Activated T-cell treated with anti-CD3 and anti-CD28 coated beads, Interleukin-2, amount 50 U/mL, for 24 hours (primary cell): Measurements from ENCODE around the gene MMD.

Experiments used
- DNase-seq: peaks from one replicate; pipeline ENCODE4 v3.0.0-alpha.2; 2020
- H3K27ac Mint-ChIP-seq: 2 replicates; pipeline ENCODE4 v1.8.0; 2020; ENCODE audit warnings: mild to moderate bottlenecking, mixed read lengths
- H3K27me3 Mint-ChIP-seq: 2 replicates; pipeline ENCODE4 v1.8.0; 2020; ENCODE audit warnings: mixed read lengths
- H3K36me3 Mint-ChIP-seq: 2 replicates; pipeline ENCODE4 v1.8.0; 2020; ENCODE audit warnings: low read depth, mixed read lengths
- H3K4me1 Mint-ChIP-seq: 2 replicates; pipeline ENCODE4 v1.8.0; 2020; ENCODE audit warnings: low read depth, mixed read lengths
- H3K4me3 Mint-ChIP-seq: 2 replicates; pipeline ENCODE4 v1.8.0; 2020; ENCODE audit warnings: mild to moderate bottlenecking, moderate library complexity, mixed read lengths
- H3K9me3 Mint-ChIP-seq: 2 replicates; pipeline ENCODE4 v1.8.0; 2020; ENCODE audit warnings: mixed read lengths

MMD gene

DNA sequence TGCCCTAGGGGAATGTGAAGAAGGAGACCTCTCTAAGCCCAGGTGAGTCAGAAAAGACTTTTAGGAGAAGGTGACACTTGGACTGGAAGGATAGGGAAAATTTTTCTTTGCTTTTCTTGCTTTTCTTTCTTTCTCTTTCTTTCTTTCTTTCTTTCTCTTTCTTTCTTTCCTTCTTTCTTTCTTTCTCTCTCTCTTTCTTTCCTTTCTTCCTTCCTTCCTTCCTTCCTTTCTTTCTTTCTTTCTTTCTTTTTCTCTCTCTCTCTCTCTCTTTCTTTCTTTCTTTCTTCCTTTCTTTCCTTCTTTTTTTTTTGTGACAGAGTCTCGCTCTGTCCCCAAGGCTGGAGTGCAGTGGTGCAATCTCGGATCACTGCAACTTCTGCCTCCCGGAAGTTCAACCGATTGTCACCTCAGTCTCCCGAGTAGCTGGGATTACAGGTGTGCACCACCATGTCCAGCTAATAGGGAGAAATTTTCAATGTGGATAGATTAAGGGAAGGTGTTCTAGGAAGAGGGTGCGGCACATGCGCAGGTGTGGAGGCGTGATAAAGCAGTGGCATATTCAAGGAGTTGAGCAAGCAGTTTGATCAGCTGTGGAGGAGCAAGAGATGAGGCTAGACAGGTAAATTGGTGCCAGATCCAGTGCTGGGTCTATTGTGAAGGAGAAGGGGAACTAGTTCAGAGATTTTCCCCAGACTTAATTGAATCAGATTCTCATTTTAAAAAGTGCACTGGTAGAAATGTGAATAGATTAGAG is 40.4 kb downstream of the MMD start:
- H3K9me3 Mint-ChIP-seq, result no peaks in the 10 kb centered on the region
- no peak for DNase-seq
- H3K4me1 Mint-ChIP-seq, result no peaks in the 10 kb centered on the region
- peaks cover 7% of the 10 kb centered on the region for H3K27me3 Mint-ChIP-seq
- H3K27ac Mint-ChIP-seq, result no peak overlapping the region
- no peaks in the 10 kb centered on the region for H3K36me3 Mint-ChIP-seq
- H3K4me3 Mint-ChIP-seq, result no peak overlapping the region

DNA sequence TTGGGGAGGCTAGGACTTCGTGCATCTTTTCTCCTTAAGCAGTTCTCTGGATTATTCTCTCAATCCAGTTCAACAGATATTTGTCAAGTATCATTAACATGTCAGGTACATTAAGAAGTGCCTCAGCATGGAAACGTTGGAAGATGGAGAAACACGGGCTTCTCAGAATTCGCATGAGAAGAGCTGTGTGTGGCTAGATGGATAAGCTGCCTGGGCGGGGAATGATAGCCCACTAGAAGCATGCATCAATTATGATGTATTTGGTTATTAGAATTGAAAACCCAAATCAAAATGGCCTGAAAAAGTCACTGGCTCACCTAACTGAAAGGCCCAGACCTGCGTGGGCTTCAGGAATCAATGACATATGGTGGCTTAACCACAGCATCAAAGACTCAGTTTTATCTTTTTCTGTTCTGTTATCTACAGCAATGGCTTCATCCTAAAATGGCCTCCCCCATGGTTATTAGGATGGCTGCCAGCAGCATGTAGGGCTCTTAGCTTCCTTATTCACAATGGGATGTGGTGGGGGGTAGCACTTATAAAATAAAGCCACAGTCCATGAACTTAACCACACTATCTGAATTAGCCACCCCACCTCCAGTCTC is 43.9 kb downstream of the MMD start:
- peaks cover 5% of the 10 kb centered on the region for H3K27me3 Mint-ChIP-seq
- DNase-seq, result no peak
- no peak overlapping the region for H3K4me3 Mint-ChIP-seq
- H3K9me3 Mint-ChIP-seq, result peaks cover 4% of the 10 kb centered on the region
- no peak overlapping the region for H3K27ac Mint-ChIP-seq
- no peaks in the 10 kb centered on the region for H3K4me1 Mint-ChIP-seq
- no peaks in the 10 kb centered on the region for H3K36me3 Mint-ChIP-seq

DNA sequence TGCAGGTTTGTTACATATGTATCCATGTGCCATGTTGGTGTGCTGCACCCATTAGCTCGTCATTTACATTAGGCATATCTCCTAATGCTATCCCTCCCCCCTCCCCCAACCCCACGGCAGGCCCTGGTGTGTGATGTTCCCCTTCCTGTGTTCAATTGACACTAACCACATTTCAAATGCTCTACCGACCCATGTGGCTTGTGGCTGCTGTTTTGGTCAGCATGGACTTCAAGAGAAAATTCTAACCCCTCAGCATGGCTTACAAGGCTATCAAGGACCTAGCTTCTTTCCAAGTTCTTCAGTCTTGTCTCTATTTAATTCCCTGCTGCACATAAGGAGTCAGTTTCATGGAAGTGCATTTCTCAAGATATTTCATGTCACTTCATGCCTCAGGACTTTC is 52.9 kb downstream of the MMD start:
- DNase-seq, result no peak
- peaks cover 3% of the 10 kb centered on the region for H3K4me1 Mint-ChIP-seq
- H3K36me3 Mint-ChIP-seq, result no peaks in the 10 kb centered on the region
- H3K27me3 Mint-ChIP-seq, result peaks cover 6% of the 10 kb centered on the region
- no peak overlapping the region for H3K27ac Mint-ChIP-seq
- H3K9me3 Mint-ChIP-seq, result peaks cover 10% of the 10 kb centered on the region
- H3K4me3 Mint-ChIP-seq, result no peak overlapping the region

GRCh38 chr17:55366020-55366481 is 55.6 kb downstream of the MMD start:
- no peak for DNase-seq
- Mint-ChIP-seq H3K27ac (no peak overlapping the region), H3K4me3 (no peak overlapping the region), H3K4me1 (peaks cover 3% of the 10 kb centered on the region), H3K27me3 (peaks cover 9% of the 10 kb centered on the region), H3K9me3 (peaks cover 5% of the 10 kb centered on the region), H3K36me3 (no peaks in the 10 kb centered on the region)

GRCh38 chr17:55363033-55363432 is 58.6 kb downstream of the MMD start:
- Mint-ChIP-seq H3K4me3 (no peak overlapping the region), H3K4me1 (no peaks in the 10 kb centered on the region), H3K9me3 (peaks cover 12% of the 10 kb centered on the region), H3K27ac (no peak overlapping the region), H3K36me3 (no peaks in the 10 kb centered on the region), H3K27me3 (peaks cover 17% of the 10 kb centered on the region)
- DNase-seq, result no peak

- Mint-ChIP-seq H3K27ac (no peak overlapping the region), H3K27me3 (peaks cover 22% of the 10 kb centered on the region), H3K4me3 (no peak overlapping the region), H3K9me3 (peaks cover 12% of the 10 kb centered on the region), H3K4me1 (peaks cover 2% of the 10 kb centered on the region), H3K36me3 (no peaks in the 10 kb centered on the region)
- no peak for DNase-seq
These were observed 60.7 kb downstream of the MMD start for GRCh38 chr17:55360971-55361370.

DNA sequence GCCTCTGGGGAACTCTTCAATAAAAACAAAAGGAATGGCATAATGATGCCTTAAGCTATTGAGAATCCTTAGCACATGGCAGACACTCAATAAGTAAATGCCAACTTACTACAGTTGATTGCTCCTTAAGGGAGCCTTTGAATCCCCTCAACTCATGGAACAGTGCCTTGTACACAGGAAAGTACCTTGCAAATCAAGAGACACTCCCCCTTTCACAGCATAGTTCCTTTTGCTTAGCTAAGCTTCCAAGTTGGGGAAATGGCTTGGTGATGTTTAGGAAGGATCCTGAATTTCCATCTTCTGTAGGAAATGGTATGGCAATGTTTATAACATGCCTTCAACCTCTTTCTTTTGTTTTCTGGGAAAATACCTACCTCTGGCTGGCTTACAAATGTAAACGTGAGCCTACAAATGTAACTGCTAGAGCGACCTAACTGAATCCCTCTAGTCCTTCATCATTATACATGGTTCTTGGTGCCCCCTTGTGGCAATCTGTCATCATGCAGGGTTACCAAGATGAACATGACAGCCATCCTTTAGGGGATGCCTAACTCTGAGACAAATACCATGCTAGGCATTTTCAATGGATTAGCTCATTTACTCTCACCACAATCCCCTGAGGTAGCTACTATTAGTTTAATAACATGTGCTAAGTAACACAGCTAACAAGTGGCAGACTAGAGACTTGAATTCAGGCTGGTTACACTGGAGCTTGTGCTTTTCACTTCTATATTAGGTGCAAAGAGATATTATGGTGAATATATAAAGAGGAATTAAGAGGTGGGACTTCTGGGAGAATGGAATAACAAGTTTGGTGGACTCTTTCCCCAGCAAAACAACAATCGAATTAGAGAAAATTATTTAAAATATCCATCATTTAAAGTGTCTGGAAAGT is 65.0 kb downstream of the MMD start:
- no peak overlapping the region for H3K27ac Mint-ChIP-seq
- peaks cover 2% of the 10 kb centered on the region for H3K4me1 Mint-ChIP-seq
- peaks cover 10% of the 10 kb centered on the region for H3K9me3 Mint-ChIP-seq
- peaks cover 16% of the 10 kb centered on the region for H3K27me3 Mint-ChIP-seq
- DNase-seq, result peak; percentile 64
- H3K4me3 Mint-ChIP-seq, result no peak overlapping the region
- no peaks in the 10 kb centered on the region for H3K36me3 Mint-ChIP-seq

DNA sequence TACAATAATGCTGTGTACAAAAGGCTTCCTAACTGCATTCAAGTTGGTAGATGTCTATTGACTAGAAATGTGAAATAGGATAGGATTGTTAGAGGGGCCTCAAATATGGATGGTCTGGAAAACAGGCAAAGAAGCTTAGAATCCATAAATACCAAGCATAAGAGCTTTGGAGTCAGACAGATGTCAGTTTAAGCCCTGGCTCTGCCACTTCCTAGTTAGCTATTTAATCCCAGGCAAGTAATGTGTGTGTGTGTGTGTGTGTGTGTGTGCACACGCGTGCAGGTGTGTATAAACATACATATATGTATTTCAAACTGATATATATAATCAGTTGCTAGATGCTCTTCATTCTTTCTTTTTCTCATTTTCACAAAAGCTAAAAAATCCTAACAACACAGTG is 66.7 kb downstream of the MMD start:
- DNase-seq, result no peak
- no peak overlapping the region for H3K4me3 Mint-ChIP-seq
- no peaks in the 10 kb centered on the region for H3K9me3 Mint-ChIP-seq
- peaks cover 2% of the 10 kb centered on the region for H3K4me1 Mint-ChIP-seq
- peaks cover 7% of the 10 kb centered on the region for H3K27me3 Mint-ChIP-seq
- H3K36me3 Mint-ChIP-seq, result no peaks in the 10 kb centered on the region
- H3K27ac Mint-ChIP-seq, result no peak overlapping the region

- Mint-ChIP-seq H3K27me3 (peaks cover 6% of the 10 kb centered on the region), H3K4me1 (peaks cover 3% of the 10 kb centered on the region), H3K9me3 (no peaks in the 10 kb centered on the region), H3K27ac (no peak overlapping the region), H3K4me3 (no peak overlapping the region), H3K36me3 (no peaks in the 10 kb centered on the region)
- no peak for DNase-seq
These were observed 67.6 kb downstream of the MMD start for GRCh38 chr17:55354010-55354409.

GRCh38 chr17:55351226-55351625 is 70.4 kb downstream of the MMD start:
- Mint-ChIP-seq H3K36me3 (no peaks in the 10 kb centered on the region), H3K27me3 (peaks cover 3% of the 10 kb centered on the region), H3K27ac (no peak overlapping the region), H3K4me3 (no peak overlapping the region), H3K9me3 (peaks cover 4% of the 10 kb centered on the region), H3K4me1 (peaks cover 15% of the 10 kb centered on the region)
- no peak for DNase-seq

GRCh38 chr17:55350825-55351205 is 70.8 kb downstream of the MMD start:
- peaks cover 15% of the 10 kb centered on the region for H3K4me1 Mint-ChIP-seq
- H3K27ac Mint-ChIP-seq, result no peak overlapping the region
- peaks cover 5% of the 10 kb centered on the region for H3K9me3 Mint-ChIP-seq
- no peak overlapping the region for H3K4me3 Mint-ChIP-seq
- H3K36me3 Mint-ChIP-seq, result no peaks in the 10 kb centered on the region
- DNase-seq, result no peak
- peaks cover 3% of the 10 kb centered on the region for H3K27me3 Mint-ChIP-seq

DNA sequence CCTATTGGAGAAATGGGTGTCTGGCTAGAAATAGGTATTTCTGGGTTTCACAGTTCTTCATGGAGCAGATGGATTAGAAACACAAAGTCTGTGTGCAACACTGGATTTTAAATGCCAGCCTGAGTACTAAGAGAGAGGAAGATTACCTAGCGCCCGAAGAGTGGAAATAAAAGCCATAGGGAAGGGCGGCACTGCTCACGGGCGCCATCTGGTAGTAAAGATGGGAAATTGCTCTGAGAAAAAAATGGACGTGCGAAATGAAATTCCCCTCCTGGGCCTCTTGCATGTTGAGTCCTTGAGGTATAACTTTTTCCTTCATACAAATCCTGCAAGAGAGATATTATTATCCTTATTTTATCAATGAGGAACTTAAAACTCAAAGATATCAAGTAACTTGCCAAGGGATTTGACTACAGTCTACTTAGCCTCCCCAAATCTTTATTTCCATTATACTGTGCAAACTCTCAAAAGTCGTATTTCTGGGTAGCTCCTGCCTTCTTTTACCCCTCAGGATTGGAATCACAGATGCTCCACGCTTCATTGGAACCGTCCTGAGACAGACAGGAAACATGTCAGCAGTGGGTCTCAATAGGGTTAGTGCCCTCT is 72.8 kb downstream of the MMD start:
- peaks cover 29% of the 10 kb centered on the region for H3K4me1 Mint-ChIP-seq
- no peak overlapping the region for H3K27ac Mint-ChIP-seq
- H3K36me3 Mint-ChIP-seq, result no peaks in the 10 kb centered on the region
- peak; percentile 36 for DNase-seq
- peaks cover 5% of the 10 kb centered on the region for H3K9me3 Mint-ChIP-seq
- peaks cover 3% of the 10 kb centered on the region for H3K27me3 Mint-ChIP-seq
- H3K4me3 Mint-ChIP-seq, result no peak overlapping the region

DNA sequence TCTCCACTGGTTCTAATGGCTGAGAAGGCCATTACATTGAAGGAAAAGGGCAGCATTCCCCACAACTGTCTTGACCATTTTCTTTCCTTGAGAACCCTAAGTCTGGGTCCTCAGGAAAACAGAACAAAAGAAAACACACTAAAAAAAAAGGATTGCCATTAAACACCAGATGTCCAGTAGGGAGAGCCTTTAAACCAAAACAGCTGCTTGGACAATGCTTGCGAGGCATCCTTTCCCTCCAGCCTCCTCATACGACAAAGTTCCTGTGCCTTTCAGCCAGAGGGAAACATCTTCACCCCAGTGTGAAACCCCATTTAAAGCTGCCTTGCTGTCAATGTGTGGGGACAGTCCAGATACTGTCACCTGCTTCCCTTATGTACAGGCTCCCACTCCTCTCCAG is 74.3 kb downstream of the MMD start:
- no peak for DNase-seq
- H3K36me3 Mint-ChIP-seq, result no peaks in the 10 kb centered on the region
- H3K27ac Mint-ChIP-seq, result no peak overlapping the region
- H3K27me3 Mint-ChIP-seq, result peaks cover 3% of the 10 kb centered on the region
- peaks cover 40% of the 10 kb centered on the region for H3K4me1 Mint-ChIP-seq
- peaks cover 5% of the 10 kb centered on the region for H3K9me3 Mint-ChIP-seq
- H3K4me3 Mint-ChIP-seq, result no peak overlapping the region

DNA sequence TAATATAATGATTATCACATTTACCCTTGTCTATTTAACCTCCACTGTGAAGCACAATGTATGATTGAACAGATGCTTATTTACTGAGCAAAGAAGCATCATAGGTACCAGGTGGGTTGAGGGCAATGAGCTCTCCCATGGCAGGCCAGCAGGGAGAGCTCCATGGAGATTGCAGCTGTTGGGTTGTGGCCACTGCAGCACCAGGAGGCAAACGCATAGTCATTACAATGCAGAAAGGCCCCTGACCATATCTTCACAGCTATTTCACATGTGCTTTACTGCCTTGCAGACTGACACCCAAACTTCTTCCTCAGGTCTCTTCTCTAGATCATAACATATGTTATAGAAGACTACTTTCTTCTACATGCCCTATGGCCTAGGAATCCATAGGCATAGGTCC is 75.0 kb downstream of the MMD start:
- no peak overlapping the region for H3K4me3 Mint-ChIP-seq
- no peak for DNase-seq
- peaks cover 4% of the 10 kb centered on the region for H3K27me3 Mint-ChIP-seq
- no peak overlapping the region for H3K27ac Mint-ChIP-seq
- H3K9me3 Mint-ChIP-seq, result peaks cover 5% of the 10 kb centered on the region
- H3K36me3 Mint-ChIP-seq, result no peaks in the 10 kb centered on the region
- H3K4me1 Mint-ChIP-seq, result peaks cover 43% of the 10 kb centered on the region
